ENCODE measurements around the gene SPANXC.
"Not testable (repeated sequence)": the region's sequence is repeated elsewhere in the genome, so short reads cannot be mapped to it uniquely, and the experiment has no call there.

SPANXC gene

DNA sequence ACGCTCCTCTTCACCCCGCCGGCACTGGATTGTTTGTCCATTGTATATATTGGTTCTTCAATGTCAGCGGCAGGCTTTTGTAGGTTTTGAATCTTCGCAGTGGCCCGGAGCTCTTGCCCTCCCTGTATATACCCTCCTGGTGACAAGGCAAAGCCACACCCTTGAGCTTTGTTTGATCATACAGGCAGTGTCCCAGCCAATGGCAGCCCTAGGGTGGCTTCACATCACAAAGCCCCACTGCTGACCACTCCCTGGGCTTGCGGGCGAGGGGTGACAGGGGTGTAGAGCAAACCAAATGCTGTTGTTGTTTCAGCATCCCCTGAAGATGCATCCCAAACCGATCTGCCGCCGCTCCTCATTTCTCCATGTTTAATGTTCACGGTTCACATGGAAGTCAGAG lies at the start of gene SPANXC:
Gene SPANXC, minus strand, starts transcription at position 101 of the 400 bp plus-strand sequence. Its CDS starts 60 bp downstream, at position 41.
- not testable (repeated sequence) for DNase-seq

DNA sequence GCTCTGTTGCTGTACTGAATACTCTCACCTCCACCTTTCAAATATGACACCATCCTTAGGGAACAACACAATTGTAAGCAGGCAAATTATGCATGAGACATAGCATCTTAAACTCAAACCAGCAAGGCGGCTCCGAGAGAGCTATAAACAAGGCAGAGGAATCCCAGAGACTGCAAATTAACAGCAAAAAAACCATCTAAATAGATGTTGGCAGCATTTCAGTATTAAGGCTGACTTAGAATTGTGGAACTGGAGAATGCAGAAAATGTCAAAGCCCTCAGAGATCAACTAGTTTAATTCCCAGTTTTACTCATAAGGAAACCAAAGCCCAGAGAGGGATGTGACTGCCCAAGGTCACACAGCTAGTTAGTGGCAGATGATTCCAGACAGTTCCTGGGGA lies 37.2 kb upstream of the SPANXC start:
- no peak for DNase-seq

DNA sequence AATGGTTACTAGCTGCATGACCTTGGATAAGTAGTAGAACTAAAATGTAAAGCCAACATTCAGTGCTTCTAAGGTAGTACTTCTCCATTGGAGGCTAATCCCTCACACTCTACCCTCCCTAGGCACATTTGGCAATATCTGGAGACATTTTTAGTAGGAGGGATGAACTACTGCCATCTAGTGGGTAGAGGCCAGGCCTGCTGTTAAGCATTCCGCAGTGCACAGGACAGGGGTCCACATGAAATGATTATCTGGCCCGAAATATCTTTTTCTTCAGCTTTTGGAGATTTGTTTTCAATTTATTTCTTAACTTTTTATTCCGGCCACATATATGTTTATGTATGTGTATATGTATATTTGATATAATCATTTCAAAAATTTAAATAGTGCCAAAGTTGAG lies 36.0 kb upstream of the SPANXC start:
- DNase-seq, result no peak

- no peak for DNase-seq
These were observed 15.8 kb upstream of the SPANXC start for GRCh38 chrX:141258080-141258479.

DNA sequence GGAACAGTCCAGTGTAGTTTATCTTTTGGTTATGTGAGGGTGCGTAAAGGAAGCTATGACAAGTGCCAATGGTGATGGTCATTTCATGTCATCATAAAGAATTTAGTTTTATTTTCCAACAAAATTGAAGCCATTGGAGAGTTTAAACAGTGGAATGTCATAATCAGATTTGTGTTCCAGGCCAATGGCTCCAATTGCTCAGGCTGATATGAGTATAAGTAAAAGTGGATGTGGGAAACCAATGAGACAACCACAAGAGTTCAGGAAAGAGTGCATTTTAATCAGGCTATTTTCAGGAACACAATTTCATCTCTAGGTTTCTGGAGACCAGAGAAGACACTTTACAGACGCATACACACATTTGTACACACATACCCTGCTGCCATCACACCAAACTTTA lies 20.7 kb downstream of the SPANXC start:
- DNase-seq, result no peak

GRCh38 chrX:141220342-141221008 lies 21.8 kb downstream of the SPANXC start:
- no peak for DNase-seq

DNA sequence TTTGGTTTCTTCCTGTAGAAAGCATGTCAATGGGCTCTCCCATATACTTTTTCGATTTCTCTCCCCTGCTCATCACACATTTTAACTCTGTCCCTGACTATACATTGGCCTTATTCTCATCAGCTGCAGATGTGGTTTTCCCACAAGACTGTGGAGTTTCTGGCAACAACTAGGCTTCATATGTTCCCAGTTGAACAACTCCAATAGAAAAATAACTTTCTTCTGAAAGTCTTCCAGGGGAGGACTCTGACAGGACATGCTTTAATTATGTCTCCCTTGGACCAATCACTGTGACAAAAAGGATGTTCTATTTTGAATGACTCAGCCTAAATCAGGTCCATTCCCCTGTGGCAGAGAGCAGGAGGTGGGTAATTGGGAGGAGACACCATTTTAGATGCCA lies 28.1 kb downstream of the SPANXC start:
- no peak for DNase-seq

- no peak for DNase-seq
These were observed 40.4 kb downstream of the SPANXC start for GRCh38 chrX:141201962-141202361.
